DMS 273 (cell line): ENCODE measurements around the gene KRT15.

Source experiments
- DNase-seq: peaks from one replicate; lab custom pipeline; 2025; ENCODE audit not compliant: unreplicated experiment; lab: John Stamatoyannopoulos, UW

Gene KRT15

DNA sequence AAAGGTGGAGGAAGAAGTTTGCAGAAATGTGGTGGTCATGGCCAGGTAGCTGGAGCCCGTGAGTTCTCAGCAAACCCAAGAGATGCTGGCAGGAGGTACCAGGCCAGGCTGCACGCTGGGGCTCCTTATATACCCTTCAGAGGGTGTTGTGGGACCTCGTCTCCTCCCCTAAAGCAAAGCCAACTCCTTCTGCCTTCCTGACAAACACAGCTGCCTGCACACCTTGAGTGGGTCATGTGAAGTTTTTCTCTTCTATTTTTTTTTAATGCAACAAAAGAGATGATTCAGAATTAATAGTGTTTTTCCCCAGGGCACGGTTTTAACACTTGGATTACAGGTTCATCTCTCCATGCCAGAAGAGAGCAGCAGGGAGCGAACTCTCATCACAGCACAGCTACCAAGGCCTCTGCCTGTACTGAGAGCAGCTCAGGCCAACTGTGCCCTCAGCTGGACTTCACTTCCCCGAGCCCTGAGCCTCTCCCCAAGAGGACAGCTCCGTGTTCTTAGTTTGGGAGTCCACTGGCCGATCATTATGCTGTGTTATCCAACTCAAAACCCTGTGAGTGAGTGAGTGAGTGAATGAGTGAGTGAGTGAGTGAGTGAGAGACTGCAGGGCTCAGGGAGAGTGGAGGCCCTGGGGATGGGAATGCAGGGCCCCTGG lies at the start of gene KRT15:
KRT15 (minus strand) TSS at position 102 of the 661 bp plus-strand sequence; CDS start at position 39, 63 bp downstream.
- DNase-seq, result peak; percentile 64

DNA sequence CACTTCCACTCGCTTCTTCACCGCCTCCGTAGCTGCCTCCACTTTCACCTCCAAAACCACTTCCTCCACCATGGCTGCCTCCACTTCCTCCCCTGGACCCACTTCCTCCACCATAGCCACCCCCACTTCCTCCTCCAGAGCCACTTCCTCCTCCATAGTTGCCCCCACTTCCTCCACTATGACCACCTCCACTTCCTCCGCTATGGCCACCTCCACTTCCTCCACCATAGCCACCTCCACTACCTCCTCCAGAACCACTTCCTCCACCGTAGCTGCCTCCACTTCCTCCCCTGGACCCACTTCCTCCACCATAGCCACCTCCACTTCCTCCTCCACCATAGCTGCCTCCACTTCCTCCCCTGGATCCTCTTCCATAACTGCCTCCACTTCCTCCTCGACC lies 48.6 kb upstream of the KRT15 start:
- no peak for DNase-seq

GRCh38 chr17:41565338-41565737 lies 46.6 kb upstream of the KRT15 start:
- no peak for DNase-seq

DNA sequence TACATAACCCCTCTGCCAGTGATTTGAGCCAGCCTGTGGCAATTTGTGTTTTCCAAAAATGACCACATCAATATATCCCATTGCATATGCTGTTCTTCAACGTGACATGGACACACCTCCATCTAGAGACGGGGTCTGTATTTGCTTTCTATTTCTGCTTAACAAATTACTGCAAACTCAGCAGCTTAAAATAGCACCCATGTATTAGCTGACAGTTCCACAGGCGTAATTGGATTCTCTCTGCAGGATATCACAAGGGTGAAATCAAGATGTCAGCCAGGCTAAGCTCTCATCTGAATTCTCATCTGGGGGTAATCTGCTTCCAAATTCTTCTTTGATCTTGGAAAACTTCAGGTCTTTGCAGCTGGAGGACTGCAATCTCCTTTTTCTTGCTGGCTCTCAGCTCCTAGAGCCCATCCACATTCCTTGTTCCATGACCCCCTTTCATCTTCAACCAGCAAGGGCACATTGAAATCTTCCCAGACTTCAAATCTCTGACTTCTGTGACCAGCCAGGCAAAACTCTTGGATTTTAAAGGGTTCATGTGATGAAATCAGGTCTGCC lies 45.0 kb upstream of the KRT15 start:
- DNase-seq, result no peak

DNA sequence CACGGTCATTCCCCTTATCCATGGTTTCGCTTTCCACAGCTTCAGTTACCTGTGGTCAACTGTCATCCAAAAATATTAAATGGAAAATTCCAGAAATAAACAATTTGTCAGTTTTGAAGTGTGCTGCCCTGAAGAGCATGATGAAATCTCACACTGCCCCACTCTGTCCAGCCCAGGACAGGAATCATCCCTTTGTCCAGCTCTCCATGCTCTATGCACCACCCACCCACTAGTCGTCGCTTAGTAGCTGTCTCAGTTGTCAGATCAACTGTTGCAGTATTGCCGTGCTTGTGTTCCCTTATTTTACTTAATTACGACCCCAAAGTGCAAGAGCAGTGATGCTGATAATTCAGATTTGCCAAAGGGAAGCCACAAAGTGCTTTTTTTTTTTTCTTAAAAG lies 42.9 kb upstream of the KRT15 start:
- no peak for DNase-seq

GRCh38 chr17:41559548-41559947 lies 40.9 kb upstream of the KRT15 start:
- DNase-seq, result no peak

- DNase-seq, result no peak
Measured at GRCh38 chr17:41556931-41557330, 38.2 kb upstream of the KRT15 start.

- no peak for DNase-seq
Measured at GRCh38 chr17:41556306-41556705, 37.6 kb upstream of the KRT15 start.

- DNase-seq, result no peak
Measured at GRCh38 chr17:41555105-41555887, 36.6 kb upstream of the KRT15 start.

GRCh38 chr17:41553987-41554680 lies 35.4 kb upstream of the KRT15 start:
- no peak for DNase-seq

DNA sequence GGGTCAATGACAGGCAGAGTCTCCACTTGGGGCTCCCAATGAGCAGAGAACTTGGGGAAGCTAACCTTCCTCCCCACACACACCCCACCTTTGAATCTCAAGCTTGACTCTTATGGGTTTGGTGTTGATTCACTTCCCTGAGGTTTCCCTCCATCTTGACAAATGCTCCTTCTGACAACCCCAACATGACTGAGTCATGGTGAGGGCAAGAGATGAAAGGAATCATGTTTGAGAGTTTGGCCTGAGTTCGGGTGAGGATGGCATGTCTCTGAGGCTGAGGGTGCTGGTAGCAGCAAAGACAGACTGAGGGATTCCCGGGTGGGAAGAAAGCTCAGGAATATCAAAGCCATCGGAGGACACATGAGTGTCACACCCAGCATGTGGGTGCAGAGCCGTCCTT lies 34.5 kb upstream of the KRT15 start:
- DNase-seq, result no peak

GRCh38 chr17:41552455-41552854 lies 33.8 kb upstream of the KRT15 start:
- no peak for DNase-seq

- no peak for DNase-seq
Measured at GRCh38 chr17:41551365-41551764, 32.7 kb upstream of the KRT15 start.

- no peak for DNase-seq
Measured at GRCh38 chr17:41549596-41550039, 30.9 kb upstream of the KRT15 start.

GRCh38 chr17:41548844-41549595 lies 30.3 kb upstream of the KRT15 start:
- peak; percentile 93 for DNase-seq

GRCh38 chr17:41547921-41548843 lies 29.5 kb upstream of the KRT15 start:
- peak; percentile 63 for DNase-seq

DNA sequence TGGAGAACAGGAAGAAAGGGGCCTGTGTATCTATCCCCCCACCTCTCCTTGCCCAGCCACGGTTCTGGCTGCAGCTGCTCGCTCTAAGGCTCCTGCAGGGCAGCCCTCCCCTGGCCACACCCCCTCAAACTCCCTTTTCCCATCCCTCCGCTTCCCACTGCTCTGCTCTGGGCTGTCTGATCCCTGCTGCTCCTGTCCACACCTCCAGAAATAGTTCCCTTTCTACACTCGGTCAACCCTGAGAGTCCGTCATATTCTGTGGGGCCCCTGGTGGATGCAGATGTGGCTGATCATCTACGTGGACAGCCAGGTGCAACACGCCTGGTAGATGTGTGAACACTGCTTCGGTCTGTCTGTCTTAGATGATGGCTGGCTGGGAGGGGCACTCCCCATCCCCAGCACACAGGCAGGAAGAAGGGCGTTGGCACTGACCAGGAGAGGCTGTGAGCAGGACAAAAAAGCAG lies 28.7 kb upstream of the KRT15 start:
- DNase-seq, result peak; percentile 41

DNA sequence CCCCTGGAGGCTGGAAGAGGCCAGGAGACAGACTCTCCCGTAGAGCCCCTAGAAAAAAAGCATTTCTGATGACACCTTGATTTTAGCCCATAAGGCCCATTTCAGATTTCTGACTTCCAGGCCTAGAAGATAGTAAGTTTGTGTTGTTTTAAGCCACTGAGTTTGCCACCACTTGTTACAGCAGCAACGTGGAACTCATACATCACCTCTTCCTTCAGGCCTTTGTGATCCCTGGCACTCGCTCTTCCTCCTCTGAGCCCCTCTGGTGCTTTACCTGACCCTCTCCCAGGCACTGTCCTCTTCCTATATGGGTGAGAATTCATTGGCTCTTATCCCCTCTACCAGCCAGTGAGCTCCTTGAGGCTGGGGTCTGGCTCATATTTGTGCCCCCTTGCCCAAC lies 28.1 kb upstream of the KRT15 start:
- no peak for DNase-seq

DNA sequence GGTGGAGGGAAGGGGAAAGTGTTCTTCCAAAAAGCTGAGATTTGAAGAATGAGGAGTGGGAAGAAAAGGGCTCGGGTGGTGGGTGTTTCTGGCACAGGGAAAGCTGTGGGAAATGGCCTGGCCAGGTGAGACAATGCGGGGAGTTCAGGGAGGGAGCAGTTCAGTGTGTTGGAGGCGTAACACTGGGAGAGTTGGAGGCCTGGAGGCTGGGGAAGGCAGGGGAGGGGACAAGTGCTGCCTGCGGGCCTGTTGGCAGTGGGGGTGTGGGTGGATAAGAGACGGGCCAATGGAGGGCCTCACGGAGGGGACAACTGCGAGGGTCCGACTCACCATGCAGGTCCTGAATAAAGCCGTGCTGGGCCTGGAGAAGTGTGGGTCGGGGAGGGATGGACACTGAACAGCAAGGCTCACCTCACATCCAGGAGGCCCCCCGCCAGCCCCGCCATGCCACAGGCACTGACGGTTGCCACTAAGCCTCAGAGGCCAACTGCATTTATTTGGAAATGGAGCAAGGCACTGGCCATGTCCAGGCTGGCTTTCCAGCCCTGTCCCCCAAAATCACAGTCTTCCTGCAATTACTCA lies 27.2 kb upstream of the KRT15 start:
- DNase-seq, result no peak
